GM12801 (cell line): Measurements from ENCODE around the gene GDPD5.

ENCODE experiments used
- TF ChIP-seq, protein P1 (sequence below): IDR thresholded peaks from one replicate; pipeline ENCODE4 v1.5.1; 2011; ENCODE audit warnings: control low read depth; ENCODE audit not compliant: insufficient read length; ENCODE audit errors: extremely low read depth

The GDPD5 gene

GRCh38 chr11:75389925-75390324 lies 135.8 kb downstream of the GDPD5 start:
- TF ChIP-seq, protein P1, sequence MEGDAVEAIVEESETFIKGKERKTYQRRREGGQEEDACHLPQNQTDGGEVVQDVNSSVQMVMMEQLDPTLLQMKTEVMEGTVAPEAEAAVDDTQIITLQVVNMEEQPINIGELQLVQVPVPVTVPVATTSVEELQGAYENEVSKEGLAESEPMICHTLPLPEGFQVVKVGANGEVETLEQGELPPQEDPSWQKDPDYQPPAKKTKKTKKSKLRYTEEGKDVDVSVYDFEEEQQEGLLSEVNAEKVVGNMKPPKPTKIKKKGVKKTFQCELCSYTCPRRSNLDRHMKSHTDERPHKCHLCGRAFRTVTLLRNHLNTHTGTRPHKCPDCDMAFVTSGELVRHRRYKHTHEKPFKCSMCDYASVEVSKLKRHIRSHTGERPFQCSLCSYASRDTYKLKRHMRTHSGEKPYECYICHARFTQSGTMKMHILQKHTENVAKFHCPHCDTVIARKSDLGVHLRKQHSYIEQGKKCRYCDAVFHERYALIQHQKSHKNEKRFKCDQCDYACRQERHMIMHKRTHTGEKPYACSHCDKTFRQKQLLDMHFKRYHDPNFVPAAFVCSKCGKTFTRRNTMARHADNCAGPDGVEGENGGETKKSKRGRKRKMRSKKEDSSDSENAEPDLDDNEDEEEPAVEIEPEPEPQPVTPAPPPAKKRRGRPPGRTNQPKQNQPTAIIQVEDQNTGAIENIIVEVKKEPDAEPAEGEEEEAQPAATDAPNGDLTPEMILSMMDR = no peak

- TF ChIP-seq, protein P1 = no peak
These were observed 136.5 kb downstream of the GDPD5 start for GRCh38 chr11:75389276-75389605.

DNA sequence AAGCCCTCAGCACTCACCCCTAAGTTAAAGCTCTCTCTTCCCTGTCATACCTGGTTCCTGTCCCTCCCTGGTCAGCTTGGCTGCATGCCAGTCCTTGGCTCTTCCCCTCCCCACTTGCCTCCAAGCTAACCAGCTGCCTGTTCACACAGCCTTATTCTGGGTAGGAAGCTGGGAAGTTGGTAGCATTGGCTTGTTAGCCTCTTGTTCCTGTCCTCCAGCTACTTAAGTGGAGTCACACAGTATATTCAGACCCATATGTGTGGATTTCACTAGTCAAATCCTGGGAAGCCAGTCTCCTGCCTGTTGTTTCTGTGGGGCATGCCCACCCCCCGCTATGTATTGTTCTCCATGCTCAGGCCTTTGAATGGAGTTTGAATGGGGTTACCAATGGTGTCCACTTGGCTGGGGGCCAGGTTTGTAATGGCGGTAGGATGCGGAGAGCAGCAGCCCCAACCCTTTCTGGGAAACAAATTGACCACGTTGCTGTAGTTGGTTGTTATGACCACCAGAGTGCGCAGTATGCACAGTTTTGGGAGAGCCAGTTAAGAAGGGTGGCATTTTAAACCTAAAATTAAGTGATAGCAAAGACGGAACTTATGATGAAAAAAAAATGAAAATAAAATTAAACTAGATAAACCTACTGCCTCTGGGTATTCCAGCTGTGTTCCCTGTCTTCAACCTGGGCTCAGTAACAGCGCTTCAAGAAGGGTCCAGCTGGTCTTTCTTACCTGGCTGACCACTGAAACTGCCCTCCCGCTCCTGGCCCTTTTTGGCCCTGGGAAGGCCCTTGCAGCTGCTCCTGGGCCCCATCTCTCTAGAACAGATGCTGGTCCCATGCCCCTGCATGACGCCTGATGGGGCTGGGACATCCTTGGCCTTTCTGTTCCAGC lies 137.1 kb downstream of the GDPD5 start:
- TF ChIP-seq, protein P1 = no peak

DNA sequence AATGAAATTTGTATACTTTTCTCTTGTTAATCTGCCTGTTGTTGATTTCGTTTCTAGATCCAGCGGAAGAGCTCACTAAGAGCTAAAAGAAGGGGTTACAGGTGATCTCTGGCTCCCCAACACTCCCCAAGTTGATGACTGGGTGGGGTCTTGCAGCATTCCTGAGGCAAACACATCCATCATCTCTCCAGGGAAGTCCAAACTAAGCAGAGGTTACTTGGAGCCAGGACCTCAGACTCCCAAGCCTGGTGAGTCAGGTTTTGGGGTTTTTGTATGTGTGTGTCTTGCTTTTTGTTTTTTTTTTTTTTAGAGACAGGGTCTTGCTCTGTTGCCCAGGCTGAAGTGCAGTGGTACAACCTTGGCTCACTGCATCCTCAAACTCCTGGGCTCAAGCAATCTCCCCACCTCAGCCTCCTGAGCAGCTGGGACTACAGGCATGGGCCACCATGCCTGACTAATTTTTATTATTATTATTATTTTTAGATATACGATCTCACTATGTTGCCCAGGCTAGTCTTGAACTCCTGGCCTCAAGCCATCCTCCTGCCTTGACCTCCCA lies 137.9 kb downstream of the GDPD5 start:
- TF ChIP-seq, protein P1 = no peak

- TF ChIP-seq, protein P1 = no peak
These were observed 138.7 kb downstream of the GDPD5 start for GRCh38 chr11:75386942-75387630.
